ENCODE measurements around the gene RNF213. TPM values are rescaled to one million over a fixed set of nuclear protein-coding genes. Genes with fewer than 3 reads are reported as not detected.
"Not testable (repeated sequence)": the region's sequence is repeated elsewhere in the genome, so short reads cannot be mapped to it uniquely, and the experiment has no call there.

RNF213 gene
- total RNA-seq, 1 experiment from 2014 or later = 70.5 TPM

DNA sequence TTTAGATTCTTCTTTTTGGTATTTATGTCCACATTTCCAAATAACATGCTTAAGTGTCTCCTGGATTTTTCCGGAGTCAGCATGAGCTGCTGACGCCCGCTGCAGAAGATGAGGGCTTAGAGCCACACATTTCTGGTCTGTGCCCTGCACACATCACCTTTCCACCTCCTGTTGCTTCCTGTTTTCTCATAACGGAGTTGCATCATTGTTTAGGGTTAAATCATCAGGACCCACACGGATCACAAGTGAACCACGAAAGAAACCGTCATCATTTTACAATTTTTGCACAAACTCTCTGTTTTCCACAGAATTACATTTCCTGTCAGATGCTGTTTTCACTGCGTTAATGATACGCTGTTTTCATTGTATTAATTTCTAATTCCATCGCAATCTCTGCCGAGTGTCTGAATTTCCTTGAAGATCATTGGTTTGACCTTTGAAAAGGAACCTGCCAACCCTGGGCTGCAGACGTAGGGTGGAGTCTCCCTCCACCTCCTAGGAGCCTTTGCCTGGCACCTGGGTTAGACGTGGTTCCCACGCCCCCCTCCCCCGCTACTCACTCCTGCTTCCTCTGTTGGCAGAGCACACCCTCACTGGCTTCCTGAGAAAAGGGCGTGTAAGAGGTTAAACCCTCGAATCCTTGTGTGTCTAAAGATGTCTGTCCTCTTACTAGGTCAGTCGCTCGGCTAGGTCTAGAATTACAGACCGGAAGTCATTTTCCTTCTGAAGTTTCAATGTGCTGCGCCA is 68.2 kb downstream of the RNF213 start:
- Mint-ChIP-seq H3K27me3 (ENCODE audit: low read depth) (no peaks in the 10 kb centered on the region), H3K4me3 (no peak overlapping the region), H3K4me1 (no peaks in the 10 kb centered on the region), H3K36me3 (peaks cover 65% of the 10 kb centered on the region), H3K27ac (no peak overlapping the region; the same call in 1 of the 2 replicates), H3K9me3 (no peaks in the 10 kb centered on the region)
- ChIA-PET POLR2A (no interaction called here), CTCF (no interaction called here)
- no peak for TF ChIP-seq MYBL2 (CRISPR knock-in tag; IDR thresholded peaks at IDR 0.05)
- ATAC-seq (no peak), DNase-seq (ENCODE audit: low spot score) (no peak)

DNA sequence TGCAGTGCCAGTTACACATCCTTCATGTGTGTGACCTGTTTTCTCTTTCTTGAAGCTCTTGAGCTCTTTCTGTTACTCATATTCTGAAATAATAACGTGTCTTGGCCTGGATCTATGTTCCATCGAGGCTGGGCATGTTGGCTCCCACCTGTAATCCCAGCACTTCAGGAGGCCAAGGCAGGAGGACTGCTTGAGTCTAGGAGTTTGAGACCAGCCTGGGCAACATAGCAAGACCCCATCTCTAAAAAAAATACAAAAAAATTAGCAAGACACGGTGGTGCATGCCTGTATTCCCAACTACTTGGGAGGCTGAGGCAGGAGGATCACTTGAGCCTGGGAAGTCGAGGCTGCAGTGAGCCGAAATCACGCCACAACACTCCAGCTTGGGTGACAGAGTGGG is 68.8 kb downstream of the RNF213 start:
- POLR2A ChIA-PET = not testable (repeated sequence)

DNA sequence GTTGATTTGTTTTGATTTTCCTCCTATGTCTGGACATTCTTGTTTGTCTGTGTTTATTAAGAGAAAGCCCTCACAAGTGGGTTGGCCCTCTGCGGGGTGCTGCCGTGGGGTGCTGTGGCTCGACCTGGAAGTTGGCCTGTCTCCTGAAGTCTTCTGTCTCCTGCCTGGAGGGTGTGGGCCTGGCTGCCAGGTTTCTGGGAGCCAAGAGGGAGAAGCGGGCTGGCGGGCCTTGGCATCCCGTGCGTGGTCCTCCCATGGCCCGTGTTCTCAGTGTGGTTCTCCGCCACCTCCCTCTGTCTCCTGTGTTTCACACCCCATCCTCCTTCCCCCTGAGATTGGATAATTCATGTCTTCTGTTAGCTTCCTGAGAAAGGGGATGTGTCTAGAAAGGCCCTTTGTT is 69.6 kb downstream of the RNF213 start:
- POLR2A ChIA-PET = no interaction called here
- H3K27ac Mint-ChIP-seq = no peak overlapping the region
- H3K4me1 Mint-ChIP-seq = no peaks in the 10 kb centered on the region
- CTCF ChIA-PET = no interaction called here
- H3K27me3 Mint-ChIP-seq (ENCODE audit: low read depth) = no peaks in the 10 kb centered on the region
- no peaks in the 10 kb centered on the region for H3K9me3 Mint-ChIP-seq
- peaks cover 69% of the 10 kb centered on the region for H3K36me3 Mint-ChIP-seq
- no peak overlapping the region for H3K4me3 Mint-ChIP-seq
- no peak for TF ChIP-seq CREM (CRISPR knock-in tag; IDR thresholded peaks at IDR 0.05)
- TF ChIP-seq FOXK1 (CRISPR knock-in tag; IDR thresholded peaks at IDR 0.05) = no peak
- TF ChIP-seq TCF7 (CRISPR knock-in tag; IDR thresholded peaks at IDR 0.05; ENCODE audit: low read depth) = no peak
- TF ChIP-seq FOXP1 (CRISPR knock-in tag; IDR thresholded peaks at IDR 0.05; ENCODE audit: borderline replicate concordance) = no peak
- TF ChIP-seq IRF2 (CRISPR knock-in tag; IDR thresholded peaks at IDR 0.05; ENCODE audit: borderline replicate concordance, low read depth) = no peak
- ATAC-seq (no peak), DNase-seq (ENCODE audit: low spot score) (no peak)

More for the DNA sequence above, 68.8 kb downstream of the RNF213 start:
- H3K27me3 Mint-ChIP-seq (ENCODE audit: low read depth); H3K4me1 Mint-ChIP-seq; DNase-seq (ENCODE audit: low spot score); H3K4me3 Mint-ChIP-seq; ATAC-seq; H3K27ac Mint-ChIP-seq; H3K9me3 Mint-ChIP-seq; CTCF ChIA-PET: not testable (repeated sequence)
- peaks cover 70% of the 10 kb centered on the region for H3K36me3 Mint-ChIP-seq
- peak; percentile 75 for TF ChIP-seq ZNF121 (CRISPR knock-in tag; IDR thresholded peaks at IDR 0.05)

- H3K27ac Mint-ChIP-seq; H3K4me3 Mint-ChIP-seq; ATAC-seq; H3K9me3 Mint-ChIP-seq; DNase-seq (ENCODE audit: low spot score); CTCF ChIA-PET; POLR2A ChIA-PET; H3K4me1 Mint-ChIP-seq; H3K27me3 Mint-ChIP-seq (ENCODE audit: low read depth): not testable (repeated sequence)
- peaks cover 72% of the 10 kb centered on the region for H3K36me3 Mint-ChIP-seq
Observed at GRCh38 chr17:80330938-80331337, 70.3 kb downstream of the RNF213 start.

DNA sequence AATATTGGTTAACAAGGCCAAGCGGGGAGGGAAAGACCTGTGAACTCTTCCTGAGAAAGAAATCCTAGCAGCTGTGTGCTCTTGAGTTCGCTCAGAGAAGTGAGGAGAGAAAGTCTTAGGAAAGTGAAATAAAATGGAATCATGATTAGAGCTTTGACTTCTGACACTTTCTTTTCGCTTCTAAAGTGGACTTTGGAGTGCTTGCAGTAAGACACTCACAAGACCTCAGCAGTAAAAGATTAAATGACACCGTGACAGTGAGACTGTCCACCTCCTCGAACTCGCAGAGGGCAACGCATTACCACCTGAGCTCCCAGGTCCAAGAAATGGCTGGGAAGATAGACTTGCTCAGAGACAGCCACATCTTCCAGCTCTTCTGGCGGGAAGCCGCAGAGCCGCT is 71.2 kb downstream of the RNF213 start:
- Mint-ChIP-seq H3K36me3 (peaks cover 74% of the 10 kb centered on the region), H3K27me3 (ENCODE audit: low read depth) (no peaks in the 10 kb centered on the region), H3K9me3 (no peaks in the 10 kb centered on the region), H3K27ac (no peak overlapping the region), H3K4me1 (no peaks in the 10 kb centered on the region), H3K4me3 (no peak overlapping the region)
- no peak for DNase-seq (ENCODE audit: low spot score)
- ChIA-PET CTCF (no interaction called here), POLR2A (interaction anchor here (1.0 kb wide), 1 partner anchor 30 kb away, joined by 3 read pairs; no protein-coding TSS in a partner anchor)
- no peak for ATAC-seq
- TF ChIP-seq NR3C1 (CRISPR knock-in tag; conservative IDR thresholded peaks at IDR 0.05; ENCODE audit: low read depth) = no peak

- ATAC-seq = no peak
- H3K4me1 Mint-ChIP-seq = no peaks in the 10 kb centered on the region
- TF ChIP-seq SMAD3 (CRISPR knock-in tag; IDR thresholded peaks at IDR 0.05; ENCODE audit: borderline replicate concordance) (no peak), E2F5 (CRISPR knock-in tag; IDR thresholded peaks at IDR 0.05) (no peak)
- TF ChIP-seq, protein P1, sequence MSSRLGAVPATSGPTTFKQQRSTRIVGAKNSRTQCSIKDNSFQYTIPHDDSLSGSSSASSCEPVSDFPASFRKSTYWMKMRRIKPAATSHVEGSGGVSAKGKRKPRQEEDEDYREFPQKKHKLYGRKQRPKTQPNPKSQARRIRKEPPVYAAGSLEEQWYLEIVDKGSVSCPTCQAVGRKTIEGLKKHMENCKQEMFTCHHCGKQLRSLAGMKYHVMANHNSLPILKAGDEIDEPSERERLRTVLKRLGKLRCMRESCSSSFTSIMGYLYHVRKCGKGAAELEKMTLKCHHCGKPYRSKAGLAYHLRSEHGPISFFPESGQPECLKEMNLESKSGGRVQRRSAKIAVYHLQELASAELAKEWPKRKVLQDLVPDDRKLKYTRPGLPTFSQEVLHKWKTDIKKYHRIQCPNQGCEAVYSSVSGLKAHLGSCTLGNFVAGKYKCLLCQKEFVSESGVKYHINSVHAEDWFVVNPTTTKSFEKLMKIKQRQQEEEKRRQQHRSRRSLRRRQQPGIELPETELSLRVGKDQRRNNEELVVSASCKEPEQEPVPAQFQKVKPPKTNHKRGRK (CRISPR knock-in tag; IDR thresholded peaks at IDR 0.05; ENCODE audit: borderline replicate concordance) = no peak
- TF ChIP-seq, protein P2, sequence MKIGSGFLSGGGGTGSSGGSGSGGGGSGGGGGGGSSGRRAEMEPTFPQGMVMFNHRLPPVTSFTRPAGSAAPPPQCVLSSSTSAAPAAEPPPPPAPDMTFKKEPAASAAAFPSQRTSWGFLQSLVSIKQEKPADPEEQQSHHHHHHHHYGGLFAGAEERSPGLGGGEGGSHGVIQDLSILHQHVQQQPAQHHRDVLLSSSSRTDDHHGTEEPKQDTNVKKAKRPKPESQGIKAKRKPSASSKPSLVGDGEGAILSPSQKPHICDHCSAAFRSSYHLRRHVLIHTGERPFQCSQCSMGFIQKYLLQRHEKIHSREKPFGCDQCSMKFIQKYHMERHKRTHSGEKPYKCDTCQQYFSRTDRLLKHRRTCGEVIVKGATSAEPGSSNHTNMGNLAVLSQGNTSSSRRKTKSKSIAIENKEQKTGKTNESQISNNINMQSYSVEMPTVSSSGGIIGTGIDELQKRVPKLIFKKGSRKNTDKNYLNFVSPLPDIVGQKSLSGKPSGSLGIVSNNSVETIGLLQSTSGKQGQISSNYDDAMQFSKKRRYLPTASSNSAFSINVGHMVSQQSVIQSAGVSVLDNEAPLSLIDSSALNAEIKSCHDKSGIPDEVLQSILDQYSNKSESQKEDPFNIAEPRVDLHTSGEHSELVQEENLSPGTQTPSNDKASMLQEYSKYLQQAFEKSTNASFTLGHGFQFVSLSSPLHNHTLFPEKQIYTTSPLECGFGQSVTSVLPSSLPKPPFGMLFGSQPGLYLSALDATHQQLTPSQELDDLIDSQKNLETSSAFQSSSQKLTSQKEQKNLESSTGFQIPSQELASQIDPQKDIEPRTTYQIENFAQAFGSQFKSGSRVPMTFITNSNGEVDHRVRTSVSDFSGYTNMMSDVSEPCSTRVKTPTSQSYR (CRISPR knock-in tag; IDR thresholded peaks at IDR 0.05) = no peak
- DNase-seq (ENCODE audit: low spot score) = no peak
- H3K36me3 Mint-ChIP-seq = peaks cover 58% of the 10 kb centered on the region
- ChIA-PET CTCF (no interaction called here), POLR2A (no interaction called here)
- H3K27ac Mint-ChIP-seq = no peak overlapping the region
- H3K4me3 Mint-ChIP-seq = no peak overlapping the region
- H3K9me3 Mint-ChIP-seq = no peaks in the 10 kb centered on the region
- H3K27me3 Mint-ChIP-seq (ENCODE audit: low read depth) = no peaks in the 10 kb centered on the region
Observed at GRCh38 chr17:80337195-80337895, 76.7 kb downstream of the RNF213 start.

Data from WTC11 (cell line).